Gastrocnemius medialis (tissue), 4 donors: ENCODE results near the gene RAB4A. TPM values are rescaled to one million over a fixed set of nuclear protein-coding genes. Genes with fewer than 3 reads are reported as not detected.

Experiments used
- ATAC-seq, 2 donors: fragments of 150-250 bp; one replicate each; pipeline ENCODE4 v1.9.1; 2016
- DNase-seq, 2 donors: peaks; one replicate each; pipeline ENCODE4 v3.0.0-alpha.2; 2019
- H3K27ac ChIP-seq, 4 donors: fragments of 200-600 bp; sonication (generic); 1 replicate in 1 of 4; 2 replicates in 3 of 4; pipeline ENCODE4 v1.5.1; 2016 to 2018; ENCODE audit warnings: mild to moderate bottlenecking in 2 of 4, moderate library complexity in 1 of 4
- H3K27me3 ChIP-seq, 3 donors: fragments of 200-600 bp; sonication (generic) in 2 of 3; 1 replicate in 1 of 3; 2 replicates in 2 of 3; pipeline versions ENCODE4 v1.5.1 to v1.6.0; 2016 to 2019; ENCODE audit warnings: mild to moderate bottlenecking in 1 of 3, moderate library complexity in 1 of 3
- H3K36me3 ChIP-seq, 2 donors: fragments of 200-600 bp; sonication (generic) in 1 of 2; one replicate each; pipeline ENCODE4 v1.5.1; 2017 to 2018
- H3K4me1 ChIP-seq, 2 donors: fragments of 200-600 bp; sonication (generic) in 1 of 2; one replicate each; pipeline ENCODE4 v1.5.1; 2016 to 2017; ENCODE audit warnings: mild to moderate bottlenecking in 2 of 2
- H3K4me3 ChIP-seq, 4 donors: fragments of 200-600 bp; sonication (generic) in 3 of 4; 1 replicate in 1 of 4; 2 replicates in 3 of 4; pipeline ENCODE4 v1.5.1; 2016 to 2019; ENCODE audit warnings: mild to moderate bottlenecking in 2 of 4
- H3K9me3 ChIP-seq, 3 donors: fragments of 200-600 bp; sonication (generic) in 2 of 3; 1 replicate in 1 of 3; 2 replicates in 2 of 3; pipeline ENCODE4 v1.5.1; 2016 to 2019
- CTCF ChIP-seq, 5 experiments: fragments of 450-650 bp in 3 of 5; fragments of 200-600 bp in 2 of 5; sonication (generic) in 2 of 5; IDR thresholded peaks in 4 of 5; conservative IDR thresholded peaks in 1 of 5; 1 replicate in 4 of 5; 2 replicates in 1 of 5; pipeline ENCODE4 v1.5.1; 2016 to 2019; ENCODE audit warnings: antibody characterized with exemption in 5 of 5, mild to moderate bottlenecking in 3 of 5, moderate library complexity in 3 of 5
- POLR2A ChIP-seq, 2 donors: fragments of 450-650 bp; IDR thresholded peaks; one replicate each; pipeline ENCODE4 v1.6.1; 2017; ENCODE audit warnings: antibody characterized with exemption in 2 of 2, mild to moderate bottlenecking in 2 of 2, moderate library complexity in 2 of 2
- in situ Hi-C, 4 donors: fragments of 200-750 bp; cut with MboI; loops; one replicate each; pipeline versions ENCODE4 v1.15.0 to v1.8.0; 2017; ENCODE audit warnings: low sequenced_read_pairs in 4 of 4
- intact Hi-C: fragments of 100-400 bp; cut with DNase I; formaldehyde crosslinking; loops from one replicate; pipeline ENCODE4 v1.15.1; 2023; ENCODE audit warnings: low total_unique reads
- total RNA-seq, 4 donors: library from RNA; depleted of rRNA; stranded (reverse); fragments of >200 nt; gene quantifications; one replicate each; pipeline versions ENCODE4 v1.1.0 to v1.2.3, GENCODE V29; 2016

Gene RAB4A
- total RNA-seq, 4 donors from 2014 or later, result 21.1 to 48.1 (median 29.2) TPM

- DNase-seq (no peak), ATAC-seq (no peak)
- Histone ChIP-seq H3K27ac (no peak overlapping the region), H3K9me3 (no peaks in the 10 kb centered on the region), H3K27me3 (no peaks in the 10 kb centered on the region), H3K36me3 (peaks cover 0 to 7% of the 10 kb centered on the region in 2 donors), H3K4me3 (no peak overlapping the region), H3K4me1 (peaks cover 0 to under 1% of the 10 kb centered on the region in 2 donors)
- intact Hi-C loops (no loop called here), in situ Hi-C loops (no loop called here)
- TF ChIP-seq POLR2A (IDR thresholded peaks at IDR 0.05) (no peak), CTCF (IDR thresholded peaks at IDR 0.05 in 4 of 5, conservative IDR thresholded peaks at IDR 0.05 in 1 of 5) (no peak)
Observed at GRCh38 chr1:229316166-229316565, 45.3 kb downstream of the RAB4A start.

- intact Hi-C loops (no loop called here), in situ Hi-C loops (no loop called here)
- Histone ChIP-seq H3K27me3 (no peaks in the 10 kb centered on the region), H3K4me3 (no peak overlapping the region), H3K4me1 (no peaks in the 10 kb centered on the region), H3K9me3 (no peaks in the 10 kb centered on the region), H3K36me3 (peaks cover 0 to 7% of the 10 kb centered on the region in 2 donors), H3K27ac (no peak overlapping the region)
- ATAC-seq, result no peak
- TF ChIP-seq CTCF (IDR thresholded peaks at IDR 0.05 in 4 of 5, conservative IDR thresholded peaks at IDR 0.05 in 1 of 5) (no peak), POLR2A (IDR thresholded peaks at IDR 0.05) (no peak)
- no peak for DNase-seq
Observed at GRCh38 chr1:229318056-229318455, 47.1 kb downstream of the RAB4A start.

GRCh38 chr1:229319487-229319886 is 48.6 kb downstream of the RAB4A start:
- H3K36me3 ChIP-seq, result peaks cover 0 to 9% of the 10 kb centered on the region in 2 donors
- ATAC-seq, result no peak
- no peak overlapping the region for H3K27ac ChIP-seq
- DNase-seq, result no peak
- no peaks in the 10 kb centered on the region for H3K9me3 ChIP-seq
- H3K4me3 ChIP-seq, result no peak overlapping the region
- no peaks in the 10 kb centered on the region for H3K27me3 ChIP-seq
- H3K4me1 ChIP-seq, result no peaks in the 10 kb centered on the region
- intact Hi-C loops (no loop called here), in situ Hi-C loops (no loop called here)
- TF ChIP-seq POLR2A (IDR thresholded peaks at IDR 0.05), result no peak
- TF ChIP-seq CTCF (IDR thresholded peaks at IDR 0.05 in 4 of 5, conservative IDR thresholded peaks at IDR 0.05 in 1 of 5), result no peak

- Histone ChIP-seq H3K27ac (no peak overlapping the region), H3K4me1 (no peaks in the 10 kb centered on the region), H3K9me3 (no peaks in the 10 kb centered on the region), H3K36me3 (peaks cover 0 to 26% of the 10 kb centered on the region in 2 donors), H3K27me3 (no peaks in the 10 kb centered on the region), H3K4me3 (no peak overlapping the region)
- in situ Hi-C loops (no loop called here), intact Hi-C loops (no loop called here)
- ATAC-seq (no peak), DNase-seq (no peak)
- TF ChIP-seq POLR2A (IDR thresholded peaks at IDR 0.05), result no peak
- TF ChIP-seq CTCF (IDR thresholded peaks at IDR 0.05 in 4 of 5, conservative IDR thresholded peaks at IDR 0.05 in 1 of 5), result no peak
Observed at GRCh38 chr1:229323201-229323600, 52.3 kb downstream of the RAB4A start.

- TF ChIP-seq CTCF (IDR thresholded peaks at IDR 0.05 in 4 of 5, conservative IDR thresholded peaks at IDR 0.05 in 1 of 5) (no peak), POLR2A (IDR thresholded peaks at IDR 0.05) (no peak)
- no peak for DNase-seq
- intact Hi-C loops (no loop called here), in situ Hi-C loops (no loop called here)
- H3K27me3 ChIP-seq, result no peaks in the 10 kb centered on the region
- no peaks in the 10 kb centered on the region for H3K4me1 ChIP-seq
- no peak for ATAC-seq
- H3K4me3 ChIP-seq, result no peak overlapping the region
- H3K36me3 ChIP-seq, result peaks cover 0 to 26% of the 10 kb centered on the region in 2 donors
- no peaks in the 10 kb centered on the region for H3K9me3 ChIP-seq
- H3K27ac ChIP-seq, result no peak overlapping the region
Observed at GRCh38 chr1:229323885-229324553, 53.1 kb downstream of the RAB4A start.
